Measurements from ENCODE around the gene PGR.

PGR gene

DNA sequence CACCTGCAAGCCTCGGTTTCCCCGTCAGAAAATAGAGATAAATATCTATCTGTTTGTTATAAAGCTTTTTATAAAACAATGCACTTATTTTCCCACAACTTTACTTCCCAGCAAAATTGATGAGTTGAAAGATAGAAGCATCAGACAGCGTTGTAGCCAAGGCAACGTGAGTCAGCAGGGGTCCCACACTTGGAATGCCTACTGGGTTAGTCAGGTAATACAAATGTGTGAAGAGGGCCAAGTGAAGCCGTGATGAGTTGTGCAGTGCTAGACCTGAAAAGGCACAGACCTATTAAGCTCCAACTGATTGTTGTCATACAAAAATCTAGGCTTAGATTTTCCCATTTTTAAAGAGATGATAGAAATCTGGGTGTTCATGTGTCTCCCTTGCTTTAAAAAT lies 118.7 kb downstream of the PGR start:
- TF ChIP-seq POLR2A (IDR thresholded peaks at IDR 0.05; ENCODE audit: low read depth, low read length): no peak
- DNase-seq (ENCODE audit: insufficient read length, low spot score) (no peak), FAIRE-seq (no peak)

DNA sequence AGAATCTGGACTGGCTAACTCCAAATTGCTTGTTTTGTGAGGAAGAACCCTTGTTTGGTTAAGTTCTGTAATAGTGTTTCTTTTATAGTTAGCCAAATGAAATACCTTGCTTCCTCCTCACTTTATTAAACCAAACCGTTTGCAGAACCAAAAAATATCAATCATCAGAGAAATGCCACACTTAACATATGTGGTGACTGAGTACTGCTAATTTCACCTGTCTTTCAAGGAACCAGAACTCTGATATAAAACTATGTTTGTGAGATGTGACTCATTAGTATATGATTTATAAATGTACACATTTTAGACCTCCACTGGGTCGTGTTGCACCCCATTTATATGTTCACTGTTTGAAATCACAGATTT lies 119.9 kb downstream of the PGR start:
- FAIRE-seq (no peak), DNase-seq (ENCODE audit: insufficient read length, low spot score) (no peak)
- no peak for TF ChIP-seq POLR2A (IDR thresholded peaks at IDR 0.05; ENCODE audit: low read depth, low read length)

DNA sequence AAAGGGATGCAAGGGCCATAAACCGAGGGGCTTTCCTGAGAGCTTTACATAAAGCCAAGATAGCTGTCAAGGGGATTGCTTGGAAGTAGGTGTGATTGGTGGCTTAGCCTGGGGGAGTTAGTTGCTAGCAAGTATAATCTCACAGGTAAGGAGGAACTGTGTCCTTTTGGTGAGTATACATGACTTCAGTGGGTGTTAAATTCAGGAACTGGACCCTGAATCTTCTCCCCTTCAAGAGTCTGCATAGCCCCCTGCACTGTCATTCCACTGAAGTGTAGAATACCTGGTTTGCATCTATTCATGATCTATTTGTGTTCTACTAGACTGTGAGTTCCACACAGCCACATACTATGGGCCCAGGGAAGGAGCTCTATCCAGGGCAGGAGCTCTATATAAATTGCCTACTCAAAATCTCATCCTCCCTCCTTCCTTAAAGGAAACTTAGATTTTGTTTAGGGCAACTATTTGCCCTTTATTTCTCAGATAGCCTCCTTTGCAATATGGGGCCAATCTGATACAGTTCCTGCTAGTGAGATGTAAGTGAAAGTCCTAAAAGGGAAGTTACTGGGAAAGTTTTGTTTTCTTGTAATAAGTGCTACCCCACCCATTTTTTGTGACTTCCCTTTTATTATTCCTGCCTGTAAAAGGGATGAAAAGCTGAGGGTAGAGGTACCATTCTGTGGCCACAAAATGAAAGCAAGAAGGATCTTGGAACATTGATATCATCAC lies 120.5 kb downstream of the PGR start:
- FAIRE-seq: no peak
- DNase-seq (ENCODE audit: insufficient read length, low spot score): no peak
- no peak for TF ChIP-seq POLR2A (IDR thresholded peaks at IDR 0.05; ENCODE audit: low read depth, low read length)

DNA sequence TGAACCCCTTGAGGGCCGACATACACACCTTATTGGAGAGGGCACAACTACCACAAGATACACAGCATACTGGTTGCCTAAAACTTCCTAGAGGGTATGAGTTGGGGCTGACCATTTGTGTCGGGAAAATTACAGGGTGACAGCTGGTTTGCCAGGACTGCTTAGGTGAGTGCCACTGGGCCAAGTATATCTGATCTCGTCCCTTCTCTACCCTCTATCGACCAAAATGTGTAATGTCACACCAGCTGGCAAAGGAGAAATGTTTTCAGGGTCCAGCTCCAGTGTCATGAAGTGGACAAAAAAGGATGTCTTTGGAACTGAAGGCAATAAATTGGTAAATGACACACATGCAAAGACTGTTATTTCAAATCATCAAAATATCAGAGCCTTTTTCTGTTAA lies 126.1 kb downstream of the PGR start:
- TF ChIP-seq POLR2A (IDR thresholded peaks at IDR 0.05; ENCODE audit: low read depth, low read length): no peak
- FAIRE-seq (no peak), DNase-seq (ENCODE audit: insufficient read length, low spot score) (no peak)

DNA sequence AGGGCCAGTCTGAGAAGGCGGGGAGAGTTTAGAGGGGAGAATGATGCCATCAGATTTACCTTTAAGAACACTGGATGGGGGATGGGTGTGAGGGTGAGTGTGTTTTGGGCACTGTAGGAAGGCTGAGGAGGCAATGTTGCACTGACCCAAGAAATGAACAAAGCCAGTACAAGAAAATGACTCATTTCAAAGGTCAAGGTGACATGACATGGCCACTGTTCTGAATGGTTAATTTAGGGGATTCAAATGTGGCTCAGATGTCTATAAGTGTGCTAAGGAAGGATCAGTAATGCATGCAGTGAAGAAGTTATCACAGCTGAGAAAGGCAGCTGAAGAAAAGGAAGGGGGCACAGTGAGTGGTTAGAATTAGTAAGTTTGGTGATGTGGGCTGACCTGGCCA lies 129.9 kb downstream of the PGR start:
- no peak for TF ChIP-seq POLR2A (IDR thresholded peaks at IDR 0.05; ENCODE audit: low read depth, low read length)
- FAIRE-seq (no peak), DNase-seq (ENCODE audit: insufficient read length, low spot score) (no peak)

DNA sequence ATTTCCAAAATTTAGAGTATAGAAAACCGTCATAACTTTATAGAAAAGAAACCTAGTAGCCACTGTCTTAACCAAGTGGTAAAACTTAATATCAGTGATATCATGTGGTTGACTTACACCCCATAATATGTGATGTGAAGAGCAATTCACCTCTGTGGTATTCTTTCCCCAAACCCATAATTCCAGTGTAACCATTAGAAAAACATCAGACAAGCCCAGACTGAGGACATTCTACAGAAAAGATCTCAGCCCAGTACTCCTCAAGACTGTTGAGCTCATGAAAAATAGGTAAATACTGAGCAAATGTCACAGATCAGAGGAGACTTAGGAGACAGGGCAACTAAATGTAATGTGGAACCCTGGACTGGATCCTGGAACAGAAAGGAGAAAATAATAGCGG lies 134.6 kb downstream of the PGR start:
- DNase-seq (ENCODE audit: insufficient read length, low spot score): no peak
- no peak for FAIRE-seq
- TF ChIP-seq POLR2A (IDR thresholded peaks at IDR 0.05; ENCODE audit: low read depth, low read length): no peak

DNA sequence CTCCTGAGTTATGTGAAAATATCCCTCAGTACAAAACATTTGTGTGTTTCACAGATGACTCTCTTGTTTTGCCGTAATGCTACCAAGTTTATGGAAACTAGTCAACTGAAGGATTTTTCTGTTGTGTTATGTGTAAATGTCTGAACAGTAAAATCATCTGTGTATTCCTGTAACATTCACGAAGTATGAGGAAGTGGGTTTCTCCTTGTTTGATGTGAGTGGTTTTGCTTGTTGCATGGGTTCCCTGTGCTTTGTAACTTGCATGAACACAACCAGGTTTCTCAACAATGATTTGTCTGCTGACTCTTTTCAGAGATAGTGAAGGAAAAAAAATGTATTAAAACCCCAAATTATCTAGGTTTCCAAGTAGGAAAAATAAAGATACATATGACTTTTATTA lies 138.1 kb downstream of the PGR start:
- TF ChIP-seq POLR2A (IDR thresholded peaks at IDR 0.05; ENCODE audit: low read depth, low read length): no peak
- FAIRE-seq (no peak), DNase-seq (ENCODE audit: insufficient read length, low spot score) (no peak)

DNA sequence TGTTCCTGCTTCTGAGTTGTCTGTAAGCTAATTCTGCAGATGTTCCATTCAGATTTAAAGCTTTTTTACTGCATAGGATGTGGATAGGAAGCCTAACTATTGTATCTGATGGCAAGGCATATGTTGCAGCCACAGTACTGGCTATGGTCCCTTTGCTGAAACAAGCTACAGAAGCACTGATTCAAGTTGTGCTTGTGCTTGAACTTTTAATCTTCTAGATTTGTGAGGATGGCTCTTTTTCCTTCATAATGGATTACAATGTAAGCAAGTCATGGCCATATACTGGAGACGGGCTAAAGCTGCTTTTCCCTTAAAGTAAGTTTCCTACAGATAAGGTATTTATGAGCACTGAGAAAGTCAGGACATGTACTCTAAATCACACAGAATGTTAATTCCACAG lies 138.7 kb downstream of the PGR start:
- FAIRE-seq (no peak), DNase-seq (ENCODE audit: insufficient read length, low spot score) (no peak)
- no peak for TF ChIP-seq POLR2A (IDR thresholded peaks at IDR 0.05; ENCODE audit: low read depth, low read length)

DNA sequence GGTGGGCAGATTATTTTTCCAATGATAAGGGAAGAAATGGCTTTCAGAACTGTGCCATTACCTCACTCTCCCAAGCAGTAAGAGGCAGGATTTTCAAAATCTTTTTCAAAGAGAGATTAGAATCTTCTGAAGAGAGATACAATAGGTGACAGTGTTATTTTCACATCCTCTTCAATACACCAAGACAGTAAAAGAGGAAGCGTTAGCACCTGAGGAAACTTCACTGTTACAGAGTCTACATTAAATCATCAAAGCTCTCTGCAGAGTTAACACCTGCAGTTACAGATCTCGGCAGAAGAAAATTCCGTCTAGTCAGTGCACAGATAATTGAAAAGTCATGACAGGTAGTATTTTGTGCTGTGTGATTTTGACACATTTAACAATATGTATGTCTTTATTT lies 144.9 kb downstream of the PGR start:
- FAIRE-seq (no peak), DNase-seq (ENCODE audit: insufficient read length, low spot score) (no peak)
- TF ChIP-seq POLR2A (IDR thresholded peaks at IDR 0.05; ENCODE audit: low read depth, low read length): no peak

DNA sequence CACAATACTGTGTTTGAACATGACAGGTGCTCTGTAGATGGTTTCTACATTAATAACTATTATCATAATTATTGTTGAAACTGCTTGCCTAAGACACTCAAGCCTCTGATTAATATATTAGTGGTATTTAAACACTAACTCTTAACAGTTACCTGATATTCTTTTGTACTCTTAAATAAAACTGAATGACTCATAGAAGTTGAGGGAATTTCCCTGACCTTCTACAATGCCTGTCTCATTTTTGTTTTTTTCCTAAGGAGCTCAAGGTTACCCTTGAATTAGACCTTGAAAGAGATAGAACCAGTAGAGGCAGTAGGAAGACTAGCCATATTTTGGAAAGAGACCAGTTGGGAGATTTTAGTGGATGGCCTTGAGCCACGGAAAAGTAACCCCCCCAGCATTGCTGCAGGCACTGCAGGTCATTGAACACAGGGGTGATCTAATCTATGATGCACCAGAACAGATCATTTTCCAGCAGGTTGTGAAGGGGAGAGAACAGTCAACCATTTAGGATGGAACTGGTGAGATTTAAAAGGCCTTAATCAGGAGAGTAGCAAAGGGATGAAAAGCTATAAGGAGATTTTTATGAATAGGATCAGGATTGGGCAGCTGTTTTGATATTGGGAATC lies 148.3 kb downstream of the PGR start:
- no peak for TF ChIP-seq POLR2A (IDR thresholded peaks at IDR 0.05; ENCODE audit: low read depth, low read length)
- no peak for FAIRE-seq
- DNase-seq (ENCODE audit: insufficient read length, low spot score): no peak

DNA sequence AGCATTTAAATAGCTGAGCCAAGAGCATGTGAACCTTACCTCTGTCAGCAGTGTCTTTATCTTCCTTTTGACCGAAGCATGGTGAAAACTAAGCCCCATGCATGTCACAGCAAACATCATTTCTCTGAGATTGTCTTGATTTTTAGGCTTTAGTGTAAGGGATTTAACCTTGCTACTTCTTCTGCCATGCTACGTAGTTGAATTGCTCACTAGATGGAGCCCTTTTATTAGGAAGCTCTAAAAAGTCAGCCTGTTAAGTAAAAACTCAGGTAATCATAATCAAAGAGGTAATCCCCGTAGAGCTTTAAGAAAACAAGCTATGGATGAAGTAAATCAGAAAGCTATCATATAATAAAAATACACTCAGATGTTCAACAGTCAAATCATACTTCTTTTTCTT lies 149.5 kb downstream of the PGR start:
- no peak for DNase-seq (ENCODE audit: insufficient read length, low spot score)

More for the DNA sequence above, 149.5 kb downstream of the PGR start:
- FAIRE-seq: no peak
- no peak for TF ChIP-seq POLR2A (IDR thresholded peaks at IDR 0.05; ENCODE audit: low read depth, low read length)

Data from H54 (cell line).